Fibroblast of lung (primary cell): ENCODE data around the gene SEMA5A. TPM values are rescaled to one million over a fixed set of nuclear protein-coding genes. Genes with fewer than 3 reads are reported as not detected.

Experiments used
- DNase-seq, 2 donors: peaks; one replicate each; pipeline versions ENCODE4 v3.0.0 to v3.0.0-alpha.2; 2010; ENCODE audit warnings: low read depth in 2 of 2
- H2AFZ ChIP-seq: 2 replicates; pipeline ENCODE4 v1.5.1; 2012; ENCODE audit warnings: low read length, control low read depth, inconsistent platforms
- H3K27ac ChIP-seq: 2 replicates; pipeline ENCODE4 v1.5.1; 2011; ENCODE audit warnings: low read length, control low read depth; ENCODE audit not compliant: insufficient read depth
- H3K27me3 ChIP-seq: 2 replicates; pipeline ENCODE4 v1.5.1; 2011; ENCODE audit warnings: mild to moderate bottlenecking, low read length; ENCODE audit not compliant: control insufficient read depth, insufficient read depth
- H3K36me3 ChIP-seq: 2 replicates; pipeline ENCODE4 v1.5.1; 2011; ENCODE audit warnings: low read length; ENCODE audit not compliant: control insufficient read depth, insufficient read depth
- H3K4me1 ChIP-seq: 2 replicates; pipeline ENCODE4 v1.5.1; 2011; ENCODE audit warnings: low read length; ENCODE audit not compliant: control insufficient read depth, insufficient read depth; ENCODE audit errors: extremely low read depth
- H3K4me2 ChIP-seq: 2 replicates; pipeline ENCODE4 v1.5.1; 2011; ENCODE audit warnings: low read length, control low read depth; ENCODE audit not compliant: insufficient read depth; ENCODE audit errors: extremely low read depth
- H3K4me3 ChIP-seq, 4 experiments: fragments of 200-600 bp in 1 of 4; sonication (generic) in 1 of 4; replicated peaks in 1 of 4; 2 replicates each; pipeline ENCODE4 v1.5.1; 2011 to 2016; ENCODE audit warnings: low read length in 4 of 4, low read depth in 3 of 4, mild to moderate bottlenecking in 3 of 4, control low read depth in 2 of 4, inconsistent platforms in 1 of 4, mixed read lengths in 1 of 4; ENCODE audit not compliant: insufficient read depth in 1 of 4; ENCODE audit errors: control extremely low read depth in 1 of 4
- H3K79me2 ChIP-seq: 2 replicates; pipeline ENCODE4 v1.5.1; 2012; ENCODE audit warnings: mild to moderate bottlenecking, low read length, inconsistent platforms; ENCODE audit not compliant: control insufficient read depth, insufficient read depth
- H3K9ac ChIP-seq: 2 replicates; pipeline ENCODE4 v1.5.1; 2011; ENCODE audit warnings: mild to moderate bottlenecking, low read length, control low read depth; ENCODE audit not compliant: insufficient read depth
- H3K9me3 ChIP-seq: 2 replicates; pipeline ENCODE4 v1.5.1; 2012; ENCODE audit warnings: low read depth, low read length; ENCODE audit not compliant: control insufficient read depth, insufficient read depth
- H4K20me1 ChIP-seq: 2 replicates; pipeline ENCODE4 v1.5.1; 2011; ENCODE audit warnings: low read length; ENCODE audit not compliant: control insufficient read depth, insufficient read depth; ENCODE audit errors: extremely low read depth
- EZH2 ChIP-seq: IDR thresholded peaks from 2 replicates; pipeline ENCODE4 v1.5.1; 2012; ENCODE audit warnings: low read length, control low read depth, mild to moderate bottlenecking; ENCODE audit errors: missing control alignments
- polyA plus RNA-seq, 2 donors: library from polyadenylated mRNA; depleted of rRNA in 1 of 2; stranded (reverse) in 1 of 2; unstranded in 1 of 2; fragments of >200 nt; gene quantifications; 2 replicates each; pipeline ENCODE4 v1.2.1, GENCODE V29; 2011 to 2012; ENCODE audit warnings: missing spikeins in 1 of 2
- total RNA-seq: library from RNA; depleted of rRNA; stranded (reverse); fragments of >200 nt; gene quantifications from 2 replicates; pipeline ENCODE4 v1.2.1, GENCODE V29; 2014
- TF ChIP-seq, protein P1 (sequence below), 2 donors: IDR thresholded peaks in 1 of 2; conservative IDR thresholded peaks in 1 of 2; 1 replicate in 1 of 2; 2 replicates in 1 of 2; pipeline ENCODE4 v1.5.1; 2011 to 2012; ENCODE audit warnings: low read length in 2 of 2, control low read depth in 1 of 2, inconsistent platforms in 1 of 2, low read depth in 1 of 2, mild to moderate bottlenecking in 1 of 2

SEMA5A gene
- total and polyA plus RNA-seq, 2 donors (not counting 1 experiment from before 2014, with no cell fraction given) = 30.6 to 49.0 TPM

GRCh38 chr5:9502864-9503263, 43.0 kb downstream of the SEMA5A start:
- no peak overlapping the region for H3K4me2 ChIP-seq
- H3K9me3 ChIP-seq = no peaks in the 10 kb centered on the region
- H3K4me1 ChIP-seq = peaks cover 2% of the 10 kb centered on the region
- no peak for TF ChIP-seq EZH2
- TF ChIP-seq, protein P1, sequence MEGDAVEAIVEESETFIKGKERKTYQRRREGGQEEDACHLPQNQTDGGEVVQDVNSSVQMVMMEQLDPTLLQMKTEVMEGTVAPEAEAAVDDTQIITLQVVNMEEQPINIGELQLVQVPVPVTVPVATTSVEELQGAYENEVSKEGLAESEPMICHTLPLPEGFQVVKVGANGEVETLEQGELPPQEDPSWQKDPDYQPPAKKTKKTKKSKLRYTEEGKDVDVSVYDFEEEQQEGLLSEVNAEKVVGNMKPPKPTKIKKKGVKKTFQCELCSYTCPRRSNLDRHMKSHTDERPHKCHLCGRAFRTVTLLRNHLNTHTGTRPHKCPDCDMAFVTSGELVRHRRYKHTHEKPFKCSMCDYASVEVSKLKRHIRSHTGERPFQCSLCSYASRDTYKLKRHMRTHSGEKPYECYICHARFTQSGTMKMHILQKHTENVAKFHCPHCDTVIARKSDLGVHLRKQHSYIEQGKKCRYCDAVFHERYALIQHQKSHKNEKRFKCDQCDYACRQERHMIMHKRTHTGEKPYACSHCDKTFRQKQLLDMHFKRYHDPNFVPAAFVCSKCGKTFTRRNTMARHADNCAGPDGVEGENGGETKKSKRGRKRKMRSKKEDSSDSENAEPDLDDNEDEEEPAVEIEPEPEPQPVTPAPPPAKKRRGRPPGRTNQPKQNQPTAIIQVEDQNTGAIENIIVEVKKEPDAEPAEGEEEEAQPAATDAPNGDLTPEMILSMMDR (conservative IDR thresholded peaks at IDR 0.05 in 1 of 2, IDR thresholded peaks at IDR 0.05 in 1 of 2; ENCODE audit: low read depth in 1 of 2, low read length in 2 of 2) = no peak
- H4K20me1 ChIP-seq = no peaks in the 10 kb centered on the region
- H3K27me3 ChIP-seq = no peaks in the 10 kb centered on the region
- DNase-seq = no peak
- no peaks in the 10 kb centered on the region for H3K79me2 ChIP-seq
- no peak overlapping the region for H3K27ac ChIP-seq
- H2AFZ ChIP-seq = no peak overlapping the region
- no peaks in the 10 kb centered on the region for H3K36me3 ChIP-seq
- H3K9ac ChIP-seq = no peak overlapping the region
- no peak overlapping the region for H3K4me3 ChIP-seq

- Histone ChIP-seq H3K9ac (no peak overlapping the region), H2AFZ (no peak overlapping the region), H3K79me2 (no peaks in the 10 kb centered on the region), H4K20me1 (no peaks in the 10 kb centered on the region), H3K27ac (no peak overlapping the region), H3K9me3 (no peaks in the 10 kb centered on the region), H3K27me3 (no peaks in the 10 kb centered on the region), H3K4me2 (no peak overlapping the region), H3K4me1 (peaks cover 2% of the 10 kb centered on the region), H3K4me3 (no peak overlapping the region), H3K36me3 (no peaks in the 10 kb centered on the region)
- TF ChIP-seq EZH2 = no peak
- TF ChIP-seq, protein P1 (conservative IDR thresholded peaks at IDR 0.05 in 1 of 2, IDR thresholded peaks at IDR 0.05 in 1 of 2; ENCODE audit: low read depth in 1 of 2, low read length in 2 of 2) = no peak
- peak in 1 of 2 donors; percentile 23 for DNase-seq
Measured at GRCh38 chr5:9502050-9502834, 43.6 kb downstream of the SEMA5A start.

DNA sequence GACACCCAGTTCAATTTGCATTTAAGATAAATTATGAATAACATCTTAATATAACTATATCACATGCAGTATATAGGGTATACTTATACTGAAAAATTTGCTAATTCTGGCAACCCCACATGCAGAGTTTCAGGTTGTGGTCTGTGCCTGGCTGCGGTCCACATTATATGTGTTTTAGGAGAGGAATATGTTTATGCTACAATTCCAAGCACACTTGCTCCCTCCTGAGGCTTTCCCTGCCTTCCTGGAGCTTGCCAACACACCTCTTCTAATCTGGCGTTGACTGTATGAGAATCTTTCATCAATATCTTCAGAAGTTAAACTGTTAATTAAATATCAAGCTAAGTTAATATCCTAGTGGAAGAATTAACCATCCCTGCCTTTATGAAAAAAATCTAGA, 45.2 kb downstream of the SEMA5A start:
- H2AFZ ChIP-seq = no peak overlapping the region
- peak in 1 of 2 donors; percentile 37 for DNase-seq
- no peaks in the 10 kb centered on the region for H3K27me3 ChIP-seq
- TF ChIP-seq, protein P1 (conservative IDR thresholded peaks at IDR 0.05 in 1 of 2, IDR thresholded peaks at IDR 0.05 in 1 of 2; ENCODE audit: low read depth in 1 of 2, low read length in 2 of 2) = peak in 1 of 2 donors; percentile 29
- no peak for TF ChIP-seq EZH2
- H3K79me2 ChIP-seq = no peaks in the 10 kb centered on the region
- peaks cover 2% of the 10 kb centered on the region for H3K4me1 ChIP-seq
- H3K9me3 ChIP-seq = no peaks in the 10 kb centered on the region
- no peak overlapping the region for H3K4me2 ChIP-seq
- H3K27ac ChIP-seq = no peak overlapping the region
- H3K4me3 ChIP-seq = no peak overlapping the region
- H4K20me1 ChIP-seq = no peaks in the 10 kb centered on the region
- no peak overlapping the region for H3K9ac ChIP-seq
- H3K36me3 ChIP-seq = no peaks in the 10 kb centered on the region
